NCI-H2227 (cell line): ENCODE results near the gene FKRP.
A peak's percentile ranks its signal among the peaks of the same experiment; 100 is the strongest.
"Not testable (repeated sequence)": the region's sequence is repeated elsewhere in the genome, so short reads cannot be mapped to it uniquely, and the experiment has no call there.

Experiments used
- DNase-seq: peaks from one replicate; lab custom pipeline; 2025; ENCODE audit not compliant: unreplicated experiment; lab: John Stamatoyannopoulos, UW

Gene FKRP

GRCh38 chr19:46755853-46756543, 10.1 kb downstream of the FKRP start:
- DNase-seq = no peak

GRCh38 chr19:46756544-46756888, 10.7 kb downstream of the FKRP start:
- no peak for DNase-seq

GRCh38 chr19:46759206-46759605, 13.3 kb downstream of the FKRP start:
- no peak for DNase-seq

- DNase-seq = no peak
Measured at GRCh38 chr19:46759817-46760333, 14.0 kb downstream of the FKRP start.

GRCh38 chr19:46760363-46760762, 14.5 kb downstream of the FKRP start:
- no peak for DNase-seq

GRCh38 chr19:46760897-46761296, 15.0 kb downstream of the FKRP start:
- not testable (repeated sequence) for DNase-seq

- no peak for DNase-seq
Measured at GRCh38 chr19:46761418-46761831, 15.6 kb downstream of the FKRP start.

GRCh38 chr19:46762245-46762890, 16.5 kb downstream of the FKRP start:
- DNase-seq = no peak

GRCh38 chr19:46764817-46765291, 19.0 kb downstream of the FKRP start:
- no peak for DNase-seq

DNA sequence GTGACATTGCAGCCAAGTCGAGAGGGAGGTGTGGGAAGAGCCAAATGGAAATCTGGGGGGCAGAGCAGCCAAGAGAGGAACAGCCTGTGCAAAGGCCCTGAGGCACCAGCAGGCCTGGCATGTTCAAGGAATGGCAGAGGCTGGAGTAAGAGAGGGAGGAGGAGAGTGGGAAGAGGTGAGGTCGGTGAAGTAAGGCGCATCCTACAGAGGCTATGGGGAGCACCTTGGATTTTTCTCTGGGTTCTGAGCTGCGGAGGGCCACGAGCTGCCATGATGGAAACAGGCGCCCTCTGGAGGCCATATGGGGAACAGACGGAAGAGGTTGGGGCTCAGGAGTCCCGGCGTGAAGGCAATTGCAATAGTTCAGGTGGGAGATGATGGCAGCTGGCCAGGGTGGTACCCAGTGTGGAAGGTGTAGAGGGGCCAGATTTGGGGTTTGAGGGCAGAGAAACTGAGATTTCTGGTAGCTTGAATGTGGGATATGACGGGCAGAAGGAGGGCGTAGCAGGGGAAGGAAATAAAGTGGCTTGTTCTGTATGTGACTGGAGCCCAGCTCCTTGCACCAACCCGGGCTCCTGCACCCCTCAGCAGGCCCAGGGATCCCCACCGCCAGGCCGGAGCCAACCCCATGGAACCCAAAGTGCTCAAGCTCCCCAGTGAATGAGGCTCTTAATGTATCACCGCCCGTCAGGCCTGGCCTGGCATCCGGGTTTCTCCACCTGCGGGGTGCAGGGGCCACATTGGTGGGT, 20.9 kb downstream of the FKRP start:
- DNase-seq = peak; percentile 30

DNA sequence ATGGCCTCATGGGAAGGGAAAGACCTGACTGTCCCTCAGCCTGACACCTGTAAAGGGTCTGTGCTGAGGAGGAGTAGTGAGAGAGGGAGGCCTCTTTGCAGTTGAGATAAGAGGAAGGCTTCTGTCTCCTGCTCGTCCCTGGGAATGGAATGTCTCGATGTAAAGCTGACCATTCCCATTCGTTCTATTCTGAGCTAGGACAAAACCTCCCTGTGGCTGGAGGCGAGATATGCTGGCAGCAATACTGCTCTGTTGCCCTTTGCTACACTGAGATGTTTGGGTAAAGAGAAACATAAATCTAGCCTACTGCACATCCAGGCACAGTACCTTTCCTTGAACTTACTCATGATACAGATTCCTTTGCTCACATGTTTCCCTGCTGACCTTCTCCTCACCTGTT, 22.9 kb downstream of the FKRP start:
- DNase-seq = not testable (repeated sequence)

- no peak for DNase-seq
Measured at GRCh38 chr19:46772170-46773017, 26.5 kb downstream of the FKRP start.

DNA sequence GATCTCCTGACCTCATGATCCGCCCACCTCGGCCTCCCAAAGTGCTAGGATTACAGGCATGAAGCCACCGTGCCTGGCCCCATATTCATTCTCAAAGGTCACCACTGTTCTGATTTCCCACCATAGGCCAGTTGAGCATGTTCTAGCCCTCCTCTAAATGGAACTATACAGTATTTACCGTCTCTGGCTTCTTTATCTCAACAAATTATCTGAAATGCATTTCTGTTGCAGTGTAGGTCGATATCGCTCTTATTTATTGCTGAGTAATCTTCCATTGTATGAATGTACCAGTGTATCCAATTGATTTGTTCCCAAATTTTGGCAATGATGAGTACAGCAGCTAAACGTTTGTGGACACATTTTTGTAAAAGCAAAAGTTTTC, 27.2 kb downstream of the FKRP start:
- no peak for DNase-seq

GRCh38 chr19:46775642-46776258, 29.9 kb downstream of the FKRP start:
- no peak for DNase-seq

DNA sequence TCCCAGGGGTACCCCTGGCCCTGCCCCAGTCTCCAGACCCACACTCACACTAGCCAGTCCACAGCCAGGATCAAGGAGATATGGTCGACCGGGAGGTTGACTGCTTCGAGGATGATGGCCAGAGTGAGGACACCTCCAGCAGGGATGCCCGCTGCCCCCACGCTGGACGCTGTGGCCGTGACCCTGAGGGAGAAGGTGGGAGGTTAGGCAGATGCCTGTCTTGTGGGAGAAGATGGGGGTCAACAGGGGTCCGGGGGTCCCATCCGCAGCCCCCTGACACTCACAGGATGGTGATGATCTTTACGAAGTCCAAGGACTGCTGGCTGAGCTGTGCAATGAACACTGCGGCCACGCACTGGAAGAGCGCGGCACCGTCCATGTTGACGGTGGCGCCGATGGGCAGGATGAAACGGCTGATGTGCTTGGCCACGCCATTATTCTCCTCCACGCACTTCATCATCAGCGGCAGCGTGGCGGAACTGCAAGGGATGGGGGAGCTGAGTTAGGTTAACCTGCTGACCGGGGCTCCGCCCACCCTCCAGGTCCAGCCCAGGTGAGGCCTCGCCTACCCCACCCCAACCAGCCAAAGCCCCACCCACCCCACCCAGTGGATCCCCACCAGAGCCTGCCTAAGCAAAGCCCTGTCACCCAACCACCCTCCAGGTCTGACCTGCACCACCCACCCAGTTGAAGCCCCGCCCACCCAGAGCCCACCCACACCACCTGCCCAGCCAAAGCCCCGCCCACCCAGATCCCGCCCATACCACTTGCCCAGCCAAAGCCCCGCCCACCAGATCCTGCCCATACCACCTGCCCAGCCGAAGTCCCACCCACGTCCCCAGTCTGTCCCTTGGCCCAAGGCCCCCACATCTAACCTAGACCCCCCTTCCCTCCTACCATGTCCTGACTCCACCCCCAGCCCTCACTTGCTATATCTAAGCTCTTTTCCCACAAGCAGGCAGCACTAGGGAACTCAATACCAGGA, 31.4 kb downstream of the FKRP start:
- DNase-seq = no peak

GRCh38 chr19:46777956-46778645, 32.2 kb downstream of the FKRP start:
- not testable (repeated sequence) for DNase-seq

- no peak for DNase-seq
Measured at GRCh38 chr19:46782355-46783019, 36.6 kb downstream of the FKRP start.

- peak; percentile 22 for DNase-seq
Measured at GRCh38 chr19:46783670-46784069, 37.8 kb downstream of the FKRP start.
